ENCODE measurements around the gene SMPD3. TPM values are rescaled to one million over a fixed set of nuclear protein-coding genes. Genes with fewer than 3 reads are reported as not detected.

The SMPD3 gene
- total and polyA plus RNA-seq, 9 of the 15 experiments (the other 6 are each of a cell fraction or from before 2014, with no cell fraction given): 0.03 to 1.2 (median 0.18) TPM

GRCh38 chr16:68436581-68436980, 11.7 kb downstream of the SMPD3 start:
- H3K79me2 ChIP-seq (ENCODE audit: control insufficient read depth, insufficient read depth, low read length): no peaks in the 10 kb centered on the region
- ATAC-seq: no peak
- 0% methylated on average over 4 of the region's 4 CpGs for WGBS (ENCODE audit: insufficient coverage, low coverage, missing lambda C conversion rate)
- ChIA-PET POLR2A (interaction anchor here (0.5 kb wide), 1 partner anchor 1851 kb away, joined by 3 read pairs; no protein-coding TSS in a partner anchor), CTCF (ENCODE audit: low intra/inter-chr PET ratio) (no interaction called here)
- H3K9ac ChIP-seq (ENCODE audit: insufficient read depth in 1 of 2, low read depth in 2 of 2, low read length in 2 of 2): no peak overlapping the region
- no peak overlapping the region for H3K4me3 ChIP-seq
- 0 out of 2 replicates have a peak, but pooled peaks cover 3% of the 10 kb centered on the region for H3K9me3 ChIP-seq (replicated peaks; ENCODE audit: control insufficient read depth, insufficient read depth, low read depth, low read length)
- FAIRE-seq: peak; percentile 11
- DNase-seq (ENCODE audit: extremely low read depth in 1 of 4, low spot score in 3 of 4): peak; percentile 27 to 69 (median 51)
- no TSS peak for BruUV-seq (replicated peaks)
- H3K36me3 ChIP-seq (ENCODE audit: control insufficient read depth, insufficient read depth, low read length): no peaks in the 10 kb centered on the region
- H2AFZ ChIP-seq (ENCODE audit: low read depth, low read length): no peak overlapping the region
- H3K27ac ChIP-seq (ENCODE audit: extremely low read depth, low read depth, low read length): no peak overlapping the region
- H3K9me1 ChIP-seq (ENCODE audit: control insufficient read depth, insufficient read depth, low read length): no peaks in the 10 kb centered on the region
- TF ChIP-seq STAT6 (CRISPR knock-in tag; IDR thresholded peaks at IDR 0.05) (no peak), CTCF (IDR thresholded peaks at IDR 0.05 in 2 of 3, conservative IDR thresholded peaks at IDR 0.05 in 1 of 3; ENCODE audit: insufficient read depth in 2 of 3, low read depth in 1 of 3, low read length in 3 of 3) (peak; percentile 51 to 62 (median 54); a peak in 5 of 6 replicates), CBX3 (IDR thresholded peaks at IDR 0.05; ENCODE audit: borderline replicate concordance in 1 of 2, low read length in 2 of 2) (peak in 1 of 2 experiments; percentile 74; a peak in 2 of 3 replicates)
- intact Hi-C loops (cut with micrococcal nuclease) (no loop called here), in situ Hi-C loops (cut with MboI) (no loop called here)
- H3K27me3 ChIP-seq (ENCODE audit: control insufficient read depth in 2 of 2, insufficient read depth in 2 of 2, low read length in 2 of 2): peaks cover 0 to 8% of the 10 kb centered on the region in 2 experiments; a peak in 2 of 5 replicates
- H3K4me1 ChIP-seq (replicated peaks in 1 of 2; ENCODE audit: control insufficient read depth in 2 of 2, insufficient read depth in 2 of 2, low read length in 2 of 2): no peaks in the 10 kb centered on the region
- H3K4me2 ChIP-seq (ENCODE audit: insufficient read depth, low read length): no peak overlapping the region
- no peaks in the 10 kb centered on the region for H4K20me1 ChIP-seq (replicated peaks; ENCODE audit: control insufficient read depth, insufficient read depth, low read length)
